Measurements from ENCODE around the gene HCAR2. TPM values are rescaled to one million over a fixed set of nuclear protein-coding genes. Genes with fewer than 3 reads are reported as not detected.

HCAR2 gene
- total and polyA plus RNA-seq, 2 of the 4 experiments (the other 2 are of a cell fraction): not detected

DNA sequence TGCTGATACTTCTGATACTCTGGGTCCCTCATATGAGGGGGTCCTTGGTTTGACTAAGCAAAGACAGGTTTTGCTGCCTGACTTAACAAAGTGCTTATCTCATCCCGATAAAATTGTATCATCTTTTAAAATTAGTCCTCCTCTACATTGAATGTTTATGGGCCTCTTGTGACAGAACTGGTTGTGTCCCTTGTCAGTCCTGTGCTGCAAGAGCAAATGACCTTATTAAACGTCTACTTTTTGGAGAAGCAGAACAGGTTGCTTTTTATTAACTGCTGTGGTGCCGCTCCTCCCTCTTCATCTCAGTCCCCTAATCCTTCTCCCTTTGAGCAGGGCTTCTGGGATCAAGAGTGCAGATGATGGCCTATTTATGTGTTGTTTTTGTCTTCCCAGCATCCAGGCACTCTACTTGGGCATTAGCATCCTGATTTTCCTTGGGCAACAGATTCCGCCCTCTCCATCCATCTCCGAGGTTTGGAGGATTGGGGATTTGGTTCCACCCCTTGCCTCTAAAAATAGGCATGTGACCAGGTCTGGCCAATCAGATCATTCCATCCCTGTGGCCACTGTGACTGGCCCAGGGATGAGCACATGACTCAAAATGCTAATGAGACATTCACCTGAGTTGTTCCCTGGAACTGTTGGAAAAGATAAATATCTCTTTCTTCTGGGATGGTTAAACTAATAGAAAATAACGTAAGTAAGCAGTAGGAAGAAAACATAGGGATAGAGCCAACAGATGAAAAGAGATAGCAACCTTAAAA is 46.6 kb upstream of the HCAR2 start:
- ATAC-seq (ENCODE audit: low read depth) (no peak), DNase-seq (no peak)
- Histone ChIP-seq H3K23ac (ENCODE audit: low read depth, low read length) (no peak overlapping the region), H3K14ac (replicated peaks; ENCODE audit: low read depth, low read length) (0 out of 2 replicates have a peak overlapping the region, but pooled peaks have one; percentile 27), H3K9me3 (ENCODE audit: control insufficient read depth, insufficient read depth, low read length) (no peaks in the 10 kb centered on the region), H4K8ac (ENCODE audit: low read depth in 2 of 2, low read length in 2 of 2) (no peak overlapping the region), H4K20me1 (ENCODE audit: insufficient read depth, low read length) (peaks cover 4% of the 10 kb centered on the region), H2BK20ac (ENCODE audit: low read depth, low read length) (no peak overlapping the region), H3K4me2 (ENCODE audit: low read depth, low read length) (no peak overlapping the region), H3K36me3 (ENCODE audit: control insufficient read depth, insufficient read depth, low read length) (peaks cover 3% of the 10 kb centered on the region), H2AK9ac (replicated peaks; ENCODE audit: low read depth, low read length, poor library complexity) (no peak overlapping the region), H3K9me1 (ENCODE audit: insufficient read depth, low read length) (peaks cover 6% of the 10 kb centered on the region; the same call in 1 of the 2 replicates), H2AFZ (replicated peaks; ENCODE audit: low read length, poor library complexity) (peak overlapping the region; percentile 27), H3K27me3 (ENCODE audit: control insufficient read depth, insufficient read depth, low read length) (no peaks in the 10 kb centered on the region), H4K91ac (ENCODE audit: insufficient read depth, low read depth, low read length) (no peak overlapping the region), H3K4me3 (ENCODE audit: insufficient read depth, low read depth, low read length) (no peak overlapping the region), H2BK5ac (ENCODE audit: low read depth, low read length, poor library complexity, severe bottlenecking) (no peak overlapping the region), H2BK120ac (ENCODE audit: low read depth, low read length) (no peak overlapping the region), H3K56ac (ENCODE audit: extremely low read depth, insufficient read depth, low read length) (no peak overlapping the region), H2AK5ac (ENCODE audit: low read depth, low read length) (no peak overlapping the region), H4K5ac (ENCODE audit: low read depth, low read length) (no peak overlapping the region), H3K18ac (ENCODE audit: low read depth, low read length) (no peak overlapping the region), H3K27ac (ENCODE audit: insufficient read depth, low read length) (no peak overlapping the region), H3K9ac (ENCODE audit: low read depth, low read length) (no peak overlapping the region), H3K4me1 (ENCODE audit: control insufficient read depth, insufficient read depth, low read length) (peaks cover 6% of the 10 kb centered on the region), H2BK15ac (ENCODE audit: low read depth, low read length) (no peak overlapping the region), H3K4ac (ENCODE audit: low read depth, low read length) (no peak overlapping the region), H3K79me1 (ENCODE audit: low read depth in 1 of 2, low read length in 2 of 2) (peaks cover 17 to 19% of the 10 kb centered on the region in 2 experiments)
- BruUV-seq (replicated peaks): no TSS peak
- dilution Hi-C loops (cut with HindIII; ENCODE audit: low sequenced_read_pairs, unreplicated experiment) (no loop called here), intact Hi-C loops (cut with micrococcal nuclease) (loop anchor here (10.0 kb wide), 1 partner anchor 355 kb away; no protein-coding TSS in a partner anchor), in situ Hi-C loops (cut with MboI; ENCODE audit: low sequenced_read_pairs) (loop anchor here (5.0 kb wide), 1 partner anchor 112 kb away; no protein-coding TSS in a partner anchor)
- WGBS, 2 experiments (ENCODE audit: extremely low coverage in 2 of 2, insufficient read length in 1 of 2): no CpG with 5 or more reads among the region's 6 CpGs
- CTCF ChIA-PET: no interaction called here
- POLR2A ChIA-PET (ENCODE audit: unreplicated experiment): no interaction called here
- TF ChIP-seq CHD1 (IDR thresholded peaks at IDR 0.05; ENCODE audit: low read depth, low read length) (no peak), USF2 (IDR thresholded peaks at IDR 0.05; ENCODE audit: low read depth, low read length) (peak; percentile 88)
